GM18520 (cell line): ENCODE measurements around the gene ATP6V0A4.
"Not testable (repeated sequence)": the region's sequence is repeated elsewhere in the genome, so short reads cannot be mapped to it uniquely, and the experiment has no call there.

Source experiments
- ATAC-seq: cut with Tn5 transposase; IDR thresholded peaks from one replicate; pipeline ENCODE4 v1.9.1; 2021; ENCODE audit not compliant: unreplicated experiment

ATP6V0A4 gene

DNA sequence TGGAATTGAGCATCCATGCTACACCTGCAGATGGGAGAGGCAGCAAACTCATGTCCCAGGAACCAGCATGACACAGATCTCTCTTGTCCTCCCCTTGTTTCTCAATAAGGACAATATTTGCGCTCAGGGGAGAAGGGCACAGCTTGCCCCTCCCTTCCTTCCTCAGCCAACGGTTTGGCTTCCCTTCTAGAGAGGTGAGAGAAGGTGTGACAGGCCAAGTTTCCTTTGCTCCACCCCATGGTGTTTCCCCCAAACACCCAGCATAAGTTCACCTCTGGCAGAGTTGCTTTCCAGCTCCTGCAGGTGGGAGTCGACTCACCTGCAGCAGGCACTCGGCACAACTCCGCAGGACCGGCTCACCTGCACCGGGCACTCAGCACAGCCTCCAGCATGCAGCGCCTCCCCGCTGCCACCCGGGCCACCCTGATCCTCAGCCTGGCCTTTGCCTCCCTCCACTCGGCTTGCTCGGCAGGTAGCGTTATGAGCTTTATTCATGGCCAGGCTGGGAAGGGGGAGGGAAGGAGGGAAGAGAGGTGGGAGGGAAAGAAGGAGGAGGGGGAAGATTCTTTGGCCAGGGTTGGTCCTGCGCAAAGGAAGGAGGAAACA is at the start of gene ATP6V0A4, which contains the start of gene TMEM213:
Gene ATP6V0A4 (minus strand): TSS at position 482 of the 606 bp plus-strand sequence. CDS start 26,949 bp downstream, outside the sequence.
Gene TMEM213 (plus strand): TSS at position 280 of the 606 bp plus-strand sequence. CDS start 111 bp downstream, at position 391.
- ATAC-seq, result no peak

DNA sequence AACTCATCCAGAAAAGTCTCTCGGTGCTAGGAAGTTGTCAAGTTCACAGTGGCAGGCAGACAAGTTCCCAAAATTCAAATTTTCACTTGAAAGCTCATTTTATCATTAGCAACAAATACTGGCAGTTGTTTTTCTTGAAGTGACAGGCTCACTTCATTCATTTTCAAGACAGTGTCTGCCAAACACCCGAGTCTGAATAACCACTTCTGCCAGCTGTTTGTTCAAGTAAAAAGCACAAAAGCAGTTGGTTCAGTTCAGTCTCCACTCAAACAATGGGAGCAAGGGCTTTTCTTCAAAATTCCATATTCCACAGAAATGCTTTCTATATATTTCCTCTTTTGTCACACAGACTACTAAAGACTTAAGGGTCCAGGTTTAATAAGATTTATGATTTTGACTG is 47.7 kb upstream of the ATP6V0A4 start:
- no peak for ATAC-seq

DNA sequence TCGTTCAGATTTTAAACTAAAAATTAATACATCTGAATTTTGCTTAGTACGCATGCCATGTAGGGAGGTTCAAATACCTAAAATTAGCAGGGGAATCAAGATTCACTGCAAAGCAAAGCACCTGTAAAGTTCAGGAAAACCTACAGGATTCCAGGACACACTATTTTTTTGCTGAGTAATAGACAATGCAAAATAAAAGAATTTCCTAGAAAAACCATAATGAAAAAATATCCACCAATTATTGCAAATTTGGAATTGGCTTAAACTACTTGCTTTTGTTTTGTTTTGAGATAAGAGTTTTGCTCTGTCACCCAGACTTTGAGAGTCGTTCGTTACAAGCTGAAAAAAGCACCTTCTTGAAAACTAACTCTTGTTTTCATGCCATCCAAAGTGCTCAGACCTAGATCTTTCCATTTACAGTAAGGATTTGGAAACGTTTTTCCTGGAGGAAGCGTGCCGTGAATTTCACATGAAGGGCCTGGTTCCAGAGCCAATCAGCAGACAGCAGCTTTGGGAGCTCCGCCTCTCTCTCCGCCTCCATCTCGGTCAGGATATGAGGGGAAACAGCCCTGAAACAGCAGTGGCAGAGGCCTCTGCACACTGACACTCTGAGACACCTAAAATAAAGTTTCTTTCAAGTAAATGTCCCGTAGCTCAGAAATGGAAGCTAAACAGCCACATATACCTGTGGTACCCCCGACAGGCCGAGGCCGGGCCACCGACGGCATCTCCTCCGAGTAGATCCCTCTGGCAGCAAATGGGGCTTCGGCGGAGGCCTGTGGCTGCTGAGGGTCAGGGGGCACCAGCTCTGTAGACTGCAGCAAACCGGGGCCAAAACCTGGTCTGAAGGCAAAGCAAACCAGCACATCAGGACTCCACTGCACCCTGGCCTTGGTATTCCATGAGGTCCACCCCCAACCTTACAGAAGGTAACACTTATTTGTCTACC is 45.9 kb upstream of the ATP6V0A4 start:
- ATAC-seq, result no peak

DNA sequence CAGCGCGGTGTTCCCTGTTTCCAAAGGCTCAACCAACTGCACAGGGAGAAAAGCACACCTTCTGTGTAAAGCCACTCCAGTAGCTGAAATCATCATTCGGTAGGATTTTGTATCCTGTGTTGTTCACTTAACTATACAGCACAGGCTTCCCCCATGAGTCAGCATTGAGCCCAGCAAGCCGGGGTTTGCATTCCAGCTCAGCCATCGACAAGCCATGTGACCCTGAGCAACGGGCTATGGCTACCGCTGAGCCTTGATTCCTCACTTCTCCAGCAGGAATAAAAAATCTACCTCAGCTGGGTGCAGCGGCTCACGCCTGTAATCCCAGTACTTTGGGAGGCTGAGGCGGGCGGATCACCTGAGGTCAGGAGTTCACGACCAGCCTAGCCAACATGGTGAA is 44.1 kb upstream of the ATP6V0A4 start:
- no peak for ATAC-seq

DNA sequence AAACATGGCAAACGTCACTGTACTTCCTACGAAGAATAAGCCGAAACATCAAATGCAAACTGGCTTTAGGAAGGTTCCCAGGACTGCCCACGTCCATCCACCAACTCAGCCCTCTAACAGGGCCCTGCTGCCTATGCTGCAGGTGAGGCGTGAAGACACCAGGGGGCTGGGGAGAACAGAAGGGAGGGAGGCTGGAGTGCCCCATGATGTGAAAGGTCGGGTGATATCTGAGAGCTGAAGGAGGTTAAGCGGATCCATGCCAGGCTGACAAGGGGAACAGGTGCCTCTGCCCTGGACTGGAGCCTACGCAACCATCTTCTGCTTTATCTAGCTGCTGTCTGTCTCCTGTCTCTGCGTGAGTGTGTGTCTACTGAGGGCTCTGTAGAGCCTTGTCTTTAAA is 40.2 kb upstream of the ATP6V0A4 start:
- no peak for ATAC-seq

DNA sequence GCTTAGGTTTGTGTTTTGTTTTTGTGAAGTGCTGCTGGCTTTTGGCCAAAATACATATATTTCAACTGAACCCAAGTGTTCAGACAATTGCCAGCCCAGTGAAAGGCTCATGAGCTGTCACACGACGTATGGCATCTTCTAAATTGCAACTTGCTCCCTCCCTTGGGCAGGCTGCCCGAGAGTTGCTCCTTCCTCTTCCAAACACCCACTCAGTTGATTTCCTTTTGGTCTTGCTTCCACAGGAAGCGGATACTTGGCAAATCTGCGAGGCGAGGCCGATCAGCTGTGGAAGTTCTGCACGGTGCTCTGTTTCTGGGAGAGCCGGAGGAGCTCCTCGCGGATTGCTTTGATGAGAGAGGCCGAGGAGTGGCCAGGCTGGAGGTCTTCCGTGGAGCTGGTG is 39.6 kb upstream of the ATP6V0A4 start:
- no peak for ATAC-seq

DNA sequence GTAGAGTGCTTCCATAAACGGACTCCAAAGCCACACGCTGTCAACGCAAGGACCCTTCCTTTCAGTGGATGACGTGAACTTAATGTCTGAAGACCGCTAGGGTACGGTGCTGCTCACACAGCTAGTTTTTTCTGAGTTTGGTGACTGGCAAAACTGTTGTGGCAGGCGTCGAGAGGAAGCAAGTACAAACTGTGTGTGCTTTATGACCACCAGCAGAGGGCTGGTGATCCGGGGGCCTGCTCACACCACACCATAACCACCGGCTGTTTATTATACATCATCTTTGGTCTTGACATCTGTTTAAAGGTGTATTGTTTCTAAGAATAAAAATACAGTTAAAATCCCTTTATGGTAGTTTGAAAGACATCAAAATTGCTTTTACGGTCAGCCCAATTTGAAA is 37.1 kb upstream of the ATP6V0A4 start:
- ATAC-seq, result no peak

DNA sequence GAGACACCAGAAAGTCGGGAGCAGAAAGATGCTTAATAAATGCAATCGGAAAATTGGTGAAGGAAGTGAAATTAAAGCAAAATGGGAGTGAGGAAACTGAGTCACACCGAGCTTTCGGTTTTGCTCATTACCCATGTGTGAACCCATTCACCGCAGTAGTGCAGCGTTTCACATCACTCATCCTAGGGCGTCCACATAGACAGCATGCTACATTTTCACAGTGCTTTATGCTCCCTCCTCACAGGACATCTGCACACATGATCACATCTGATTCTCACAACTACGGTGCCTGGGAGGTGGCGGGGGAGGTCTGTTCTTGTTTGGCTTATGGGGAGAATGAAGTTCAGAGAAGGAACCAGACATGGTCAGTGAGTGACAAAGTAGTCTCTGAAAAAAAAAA is 36.6 kb upstream of the ATP6V0A4 start:
- no peak for ATAC-seq

DNA sequence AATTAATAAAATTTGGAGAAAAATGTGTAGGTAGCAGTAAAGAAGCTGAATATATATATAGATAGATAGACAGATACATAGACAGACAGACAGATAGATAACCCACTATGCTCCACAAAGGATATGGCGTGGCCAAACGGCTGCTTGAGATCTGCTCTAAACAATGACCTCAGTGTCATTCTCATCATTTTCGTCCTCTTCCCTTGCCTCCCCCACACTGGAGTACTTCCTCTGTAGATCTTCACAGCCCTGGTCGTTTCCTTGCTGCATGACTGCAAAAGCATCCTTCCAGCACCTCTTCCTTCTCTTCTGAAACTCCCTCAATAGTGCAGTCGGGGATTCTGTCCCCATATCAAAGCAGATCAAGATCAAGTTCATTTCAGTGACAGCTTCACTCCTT is 35.6 kb upstream of the ATP6V0A4 start:
- no peak for ATAC-seq

DNA sequence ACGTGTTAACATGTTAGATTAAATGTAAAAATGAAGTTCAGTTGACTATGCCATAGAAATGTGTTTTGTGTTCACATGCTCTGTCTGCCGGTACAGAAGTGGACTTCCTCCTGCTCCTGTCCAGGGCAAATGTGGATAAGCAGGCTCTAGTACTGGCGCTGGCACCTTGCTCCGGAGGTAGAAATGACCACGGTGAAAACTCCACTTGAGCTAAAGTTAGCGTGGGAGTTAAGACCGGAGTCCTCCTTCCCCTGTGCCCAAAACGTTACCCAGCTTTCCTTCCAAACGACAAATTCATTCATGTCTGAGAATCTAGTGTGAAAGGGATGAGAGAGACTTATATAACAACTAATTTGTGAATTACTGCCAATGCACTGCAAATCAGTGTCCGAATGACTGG is 35.0 kb upstream of the ATP6V0A4 start:
- ATAC-seq, result no peak

DNA sequence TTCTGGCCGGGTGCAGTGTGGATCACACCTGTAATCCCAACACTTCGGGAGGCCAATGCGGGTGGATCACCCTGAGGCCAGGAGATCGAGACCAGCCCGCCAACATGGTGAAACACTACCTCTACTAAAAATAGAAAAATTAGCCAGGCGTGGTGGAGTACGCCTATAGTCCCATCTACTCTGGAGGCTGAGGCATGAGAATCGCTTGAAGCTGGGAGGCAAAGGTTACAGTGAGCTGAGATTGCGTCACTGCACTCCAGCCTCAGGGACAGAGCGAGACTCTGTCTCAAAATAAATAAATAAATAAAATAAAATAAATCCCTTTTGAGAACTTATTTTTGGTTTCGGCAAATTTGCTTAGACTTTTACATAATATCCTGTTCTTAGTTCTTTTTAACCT is 31.3 kb upstream of the ATP6V0A4 start:
- no peak for ATAC-seq

DNA sequence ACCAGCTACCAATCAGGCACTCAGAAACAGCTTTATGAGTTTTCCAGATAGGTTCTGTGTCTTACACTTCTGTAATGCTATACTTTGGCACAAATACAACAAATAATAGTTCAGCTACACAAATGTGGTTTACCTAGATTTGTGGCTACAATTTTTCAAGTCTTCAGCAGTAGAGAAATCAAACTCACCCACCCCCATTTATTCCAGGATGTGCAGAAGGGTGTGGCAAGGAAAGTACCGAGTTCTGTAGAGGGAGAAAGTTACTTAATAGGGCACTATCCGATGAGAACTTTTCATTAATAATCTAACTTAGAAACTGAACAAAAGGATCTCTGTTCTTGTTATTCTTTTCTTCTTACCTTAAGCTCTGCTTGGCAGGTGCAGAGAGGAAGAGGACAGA is 30.3 kb upstream of the ATP6V0A4 start:
- ATAC-seq, result no peak

DNA sequence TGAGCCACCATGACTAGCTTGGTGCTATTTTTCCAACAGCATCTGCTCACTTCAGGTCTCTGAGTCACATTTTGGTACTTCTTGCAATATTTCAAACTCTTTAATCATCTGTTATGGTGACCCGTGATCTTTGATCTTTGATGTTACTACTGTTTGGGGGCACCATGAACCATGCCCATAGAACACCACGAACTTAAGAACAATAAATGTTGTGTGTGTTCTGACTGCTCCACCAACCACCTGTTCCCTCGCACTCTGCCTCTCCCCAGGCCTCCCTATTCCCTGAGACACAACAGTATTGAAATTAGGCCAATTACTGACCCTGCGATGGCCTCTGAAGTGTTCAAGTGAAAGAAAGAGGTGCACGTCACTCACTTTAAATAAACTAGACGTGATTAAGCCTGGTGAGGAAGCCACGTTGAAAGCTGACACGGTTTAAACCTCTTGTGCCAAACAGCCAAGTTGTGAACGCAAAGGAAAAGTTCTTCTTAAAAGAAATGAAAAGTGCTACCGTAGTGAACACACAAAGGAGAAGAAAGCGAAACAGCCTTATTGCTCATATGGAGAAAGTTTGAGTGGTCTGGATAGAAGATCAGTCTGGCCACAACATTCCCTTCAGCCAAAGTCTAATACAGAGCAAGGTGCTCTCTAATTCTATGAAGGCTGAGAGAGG is 27.2 kb upstream of the ATP6V0A4 start:
- ATAC-seq, result no peak

DNA sequence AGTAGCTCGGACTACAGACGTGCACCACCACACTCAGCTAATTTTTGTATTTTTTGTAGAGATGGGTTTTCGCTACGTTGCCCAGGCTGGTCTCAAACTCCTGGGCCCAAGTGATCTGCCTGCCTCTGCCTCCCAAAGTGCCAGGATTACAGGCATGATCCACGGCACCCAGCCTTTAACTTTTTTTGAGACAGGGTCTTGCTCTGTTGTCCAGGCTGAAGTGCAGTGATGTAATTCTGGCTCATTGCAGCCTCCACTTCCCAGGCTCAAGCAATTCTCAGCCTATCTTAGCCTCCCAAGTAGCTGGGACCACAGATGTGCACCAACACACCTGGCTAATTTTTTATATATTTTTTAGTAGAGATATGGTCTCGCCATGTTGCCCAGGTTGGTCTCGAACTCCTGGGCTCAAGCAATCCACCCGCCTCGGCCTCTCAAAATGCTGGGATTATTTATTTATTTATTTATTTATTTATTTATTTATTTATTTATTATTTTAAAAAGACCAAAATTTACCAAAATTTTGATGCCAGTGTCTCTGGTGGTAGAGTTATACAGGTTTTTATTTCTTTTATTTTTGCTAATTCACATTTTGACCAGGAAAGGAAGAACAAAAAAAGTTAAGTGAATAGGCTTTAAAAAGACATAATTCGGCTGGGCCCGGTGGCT is 25.0 kb upstream of the ATP6V0A4 start:
- no peak for ATAC-seq

DNA sequence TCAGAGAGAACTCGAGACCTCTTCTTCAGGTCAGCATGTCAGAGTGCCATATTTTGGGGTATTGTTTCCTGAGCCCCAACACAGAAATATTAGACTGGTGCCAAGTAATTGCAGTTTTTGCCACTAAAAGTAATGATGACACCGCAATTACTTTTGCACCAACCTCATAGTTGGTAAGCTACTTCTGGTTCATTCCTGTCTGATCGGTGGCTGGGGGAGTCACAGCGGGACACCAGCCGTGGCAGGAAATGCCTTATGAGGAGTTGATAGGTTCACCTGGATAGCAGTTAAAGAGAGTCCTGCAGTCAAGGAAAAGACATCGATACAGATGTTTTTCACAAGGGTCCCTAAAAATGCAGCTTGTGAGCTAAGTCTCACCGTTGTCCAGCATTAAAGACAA is 23.9 kb upstream of the ATP6V0A4 start:
- ATAC-seq, result no peak

DNA sequence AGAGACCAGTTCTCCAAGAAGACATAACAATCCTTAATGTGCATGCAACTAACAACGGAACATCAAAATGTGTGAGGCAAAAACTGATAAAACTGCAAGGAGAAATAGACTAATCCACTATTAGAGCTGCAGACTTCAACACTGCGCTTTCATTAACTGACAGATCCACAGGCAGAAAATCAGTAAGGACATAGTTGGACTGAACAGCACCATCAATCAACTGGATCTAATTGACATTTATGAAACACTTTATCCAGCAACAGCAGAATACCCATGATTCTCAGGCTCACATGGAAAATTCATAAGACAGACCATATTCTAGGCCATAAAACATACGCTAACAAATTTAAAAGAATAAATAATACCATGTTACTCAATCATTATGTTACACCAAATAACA is 21.6 kb upstream of the ATP6V0A4 start:
- no peak for ATAC-seq

DNA sequence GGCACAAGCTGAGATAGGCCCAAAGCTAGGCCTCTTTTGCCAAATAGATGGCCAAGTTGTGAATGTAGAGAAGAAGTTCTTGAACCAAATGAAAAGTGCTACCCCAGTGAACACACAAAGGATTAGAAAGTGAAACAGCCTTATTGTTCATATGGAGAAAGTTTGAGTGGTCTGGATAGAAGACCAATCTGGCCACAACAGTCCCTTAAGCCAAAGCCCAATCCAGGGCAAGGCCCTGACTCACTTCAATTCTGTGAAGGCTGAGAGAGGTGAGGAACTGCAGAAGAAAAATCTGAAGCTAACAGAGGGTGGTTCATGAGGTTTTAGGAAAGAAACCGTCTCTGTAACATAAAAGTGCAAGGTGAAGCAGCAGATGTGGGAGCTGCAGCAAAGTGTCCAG is 18.7 kb upstream of the ATP6V0A4 start:
- no peak for ATAC-seq

DNA sequence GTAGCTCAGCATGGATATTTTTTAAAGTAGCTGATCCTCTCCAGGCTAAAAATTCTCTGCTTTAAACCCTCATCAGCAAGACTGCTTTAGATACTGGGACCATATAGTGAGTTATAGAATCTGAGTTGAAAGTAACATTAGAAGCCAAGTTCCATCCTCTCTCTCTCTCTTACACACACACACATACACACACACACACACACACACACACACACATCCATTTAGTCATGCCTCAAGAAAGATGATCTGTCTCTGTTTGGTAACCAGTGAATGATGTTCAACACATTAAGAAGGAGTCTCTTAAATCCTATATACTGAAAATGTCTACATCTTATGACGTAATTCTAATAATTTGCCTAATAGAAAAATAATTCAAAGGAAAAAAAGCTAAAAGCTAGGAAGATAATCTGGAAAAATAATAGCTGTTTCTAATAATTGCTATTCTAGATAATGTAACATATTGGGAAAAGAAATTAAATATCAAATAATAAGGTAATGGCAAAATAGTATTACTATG is 16.9 kb upstream of the ATP6V0A4 start:
- no peak for ATAC-seq

DNA sequence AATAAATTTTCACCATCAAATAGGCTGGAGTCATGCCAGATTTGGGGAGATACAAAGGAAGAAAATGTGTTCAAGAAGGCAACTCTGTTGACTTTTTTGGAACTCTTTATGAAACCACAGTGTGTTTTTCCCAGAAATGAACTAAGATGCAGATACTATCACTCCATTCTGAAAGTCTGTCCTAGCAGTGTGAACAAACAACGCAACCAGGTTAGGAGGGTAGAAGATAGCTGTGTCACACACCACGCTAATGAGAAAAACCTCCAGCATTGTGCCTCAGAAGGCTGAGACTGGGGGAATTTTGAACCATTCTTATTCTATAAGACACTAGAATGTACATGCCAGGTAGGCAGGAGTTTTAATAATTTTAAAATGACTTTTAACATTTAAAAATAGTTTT is 15.9 kb upstream of the ATP6V0A4 start:
- no peak for ATAC-seq

DNA sequence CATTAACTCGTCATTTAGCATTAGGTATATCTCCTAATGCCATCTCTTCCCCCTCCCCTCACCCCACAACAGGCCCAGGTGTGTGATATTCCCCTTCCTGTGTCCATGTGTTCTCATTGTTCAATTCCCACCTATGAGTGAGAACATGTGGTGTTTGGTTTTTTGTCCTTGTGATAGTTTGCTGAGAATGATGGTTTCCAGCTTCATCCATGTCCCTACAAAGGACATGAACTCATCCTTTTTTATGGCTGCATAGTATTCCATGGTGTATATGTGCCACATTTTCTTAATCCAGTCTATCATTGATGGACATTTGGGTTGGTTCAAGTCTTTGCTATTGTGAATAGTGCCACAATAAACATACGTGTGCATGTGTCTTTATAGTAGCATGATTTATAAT is 13.3 kb upstream of the ATP6V0A4 start:
- ATAC-seq, result not testable (repeated sequence)

DNA sequence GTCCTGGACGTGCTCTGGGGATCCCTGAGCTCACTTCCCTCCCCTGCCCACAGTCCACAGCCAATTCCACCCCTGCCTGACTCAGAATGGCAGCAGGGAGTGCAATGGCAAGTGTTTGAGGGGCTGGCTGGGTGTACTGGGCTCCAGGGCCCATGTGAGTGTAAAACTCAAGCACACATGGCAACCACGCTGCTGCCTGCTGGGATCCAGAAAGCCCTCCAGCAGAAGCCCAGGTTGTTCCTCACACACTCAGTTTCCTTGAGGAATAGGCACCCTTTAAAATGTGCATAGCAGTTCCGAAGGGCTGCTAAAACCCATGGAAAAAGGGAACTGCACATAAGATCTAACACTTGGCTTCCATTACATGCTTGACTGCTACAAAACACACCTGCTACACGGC is 11.3 kb upstream of the ATP6V0A4 start:
- no peak for ATAC-seq
